Thymus (tissue), 11 donors: Measurements from ENCODE around the gene PCED1B. TPM values are rescaled to one million over a fixed set of nuclear protein-coding genes. Genes with fewer than 3 reads are reported as not detected.
"Not testable (repeated sequence)": the region's sequence is repeated elsewhere in the genome, so short reads cannot be mapped to it uniquely, and the experiment has no call there.

Experiments
- DNase-seq, 9 donors: peaks; one replicate each; pipeline ENCODE4 v3.0.0-alpha.2; 2013; ENCODE audit warnings: low spot score in 9 of 9, low read depth in 6 of 9, missing footprints in 1 of 9
- H3K27ac ChIP-seq, 2 donors: one replicate each; pipeline ENCODE4 v1.5.1; 2013; ENCODE audit warnings: control low read depth in 1 of 2, low read depth in 1 of 2, low read length in 1 of 2, mild to moderate bottlenecking in 1 of 2, moderate library complexity in 1 of 2
- H3K27me3 ChIP-seq, 2 donors: one replicate each; pipeline ENCODE4 v1.5.1; 2013; ENCODE audit warnings: low read length in 1 of 2; ENCODE audit not compliant: control insufficient read depth in 2 of 2, insufficient read depth in 1 of 2
- H3K36me3 ChIP-seq, 2 donors: one replicate each; pipeline ENCODE4 v1.5.1; 2013; ENCODE audit warnings: low read length in 1 of 2, mild to moderate bottlenecking in 1 of 2, moderate library complexity in 1 of 2; ENCODE audit not compliant: control insufficient read depth in 2 of 2, insufficient read depth in 2 of 2
- H3K4me1 ChIP-seq, 2 donors: one replicate each; pipeline ENCODE4 v1.5.1; 2013; ENCODE audit warnings: low read length in 2 of 2; ENCODE audit not compliant: control insufficient read depth in 2 of 2, insufficient read depth in 2 of 2
- H3K4me3 ChIP-seq, 2 donors: one replicate each; pipeline ENCODE4 v1.5.1; 2013; ENCODE audit warnings: low read length in 2 of 2, control low read depth in 1 of 2, mild to moderate bottlenecking in 1 of 2
- H3K9me3 ChIP-seq, 2 donors: one replicate each; pipeline ENCODE4 v1.5.1; 2013; ENCODE audit warnings: low read length in 1 of 2, mild to moderate bottlenecking in 1 of 2; ENCODE audit not compliant: control insufficient read depth in 2 of 2, insufficient read depth in 1 of 2
- WGBS: extraction: QIAGEN DNeasy Blood & Tissue Kit; methylation state at CpG from one replicate; pipeline ENCODE4 v1.1.7; 2013; 5-methylcytosine and 5-hydroxymethylcytosine counted together
- polyA plus RNA-seq: library from polyadenylated mRNA; stranded (reverse); fragments of 200-250 nt; gene quantifications from one replicate; pipeline ENCODE4 v1.2.3, GENCODE V29; 2013
- total RNA-seq: library from RNA; stranded (reverse); fragments of 120-200 nt; gene quantifications from one replicate; pipeline ENCODE4 v1.2.4, GENCODE V29; 2013
- donor health status: healthy.

The PCED1B gene
- total and polyA plus RNA-seq, 2 donors = 1.7 to 7.7 TPM

DNA sequence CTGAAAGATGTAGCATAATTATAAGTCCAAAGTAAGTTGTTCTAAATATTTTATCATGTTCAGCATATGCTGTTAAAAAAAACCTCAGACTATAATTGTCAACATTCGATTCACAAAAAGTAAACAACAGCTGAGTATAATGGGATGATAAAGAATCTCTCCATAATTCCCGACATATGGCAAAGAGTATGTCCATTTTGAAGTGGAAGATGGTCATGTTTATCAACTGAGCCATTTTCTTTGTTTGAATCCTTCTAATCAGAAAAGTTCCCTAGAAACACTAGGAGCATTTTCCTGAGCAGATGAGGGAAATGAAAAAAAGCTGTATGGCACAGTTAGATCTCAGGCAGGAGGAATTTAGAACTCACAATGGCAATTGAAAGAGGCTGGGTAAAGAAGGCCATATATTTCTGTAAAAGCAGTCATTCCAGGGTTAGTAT lies 192.4 kb downstream of the PCED1B start:
- DNase-seq = no peak
- WGBS = 92% methylated on average over 2 of the region's 2 CpGs
- Histone ChIP-seq H3K4me3 (no peak overlapping the region), H3K27me3 (no peaks in the 10 kb centered on the region), H3K9me3 (peaks cover 0 to 4% of the 10 kb centered on the region in 2 donors), H3K27ac (no peak overlapping the region), H3K36me3 (no peaks in the 10 kb centered on the region), H3K4me1 (peaks cover 3 to 10% of the 10 kb centered on the region in 2 donors)

DNA sequence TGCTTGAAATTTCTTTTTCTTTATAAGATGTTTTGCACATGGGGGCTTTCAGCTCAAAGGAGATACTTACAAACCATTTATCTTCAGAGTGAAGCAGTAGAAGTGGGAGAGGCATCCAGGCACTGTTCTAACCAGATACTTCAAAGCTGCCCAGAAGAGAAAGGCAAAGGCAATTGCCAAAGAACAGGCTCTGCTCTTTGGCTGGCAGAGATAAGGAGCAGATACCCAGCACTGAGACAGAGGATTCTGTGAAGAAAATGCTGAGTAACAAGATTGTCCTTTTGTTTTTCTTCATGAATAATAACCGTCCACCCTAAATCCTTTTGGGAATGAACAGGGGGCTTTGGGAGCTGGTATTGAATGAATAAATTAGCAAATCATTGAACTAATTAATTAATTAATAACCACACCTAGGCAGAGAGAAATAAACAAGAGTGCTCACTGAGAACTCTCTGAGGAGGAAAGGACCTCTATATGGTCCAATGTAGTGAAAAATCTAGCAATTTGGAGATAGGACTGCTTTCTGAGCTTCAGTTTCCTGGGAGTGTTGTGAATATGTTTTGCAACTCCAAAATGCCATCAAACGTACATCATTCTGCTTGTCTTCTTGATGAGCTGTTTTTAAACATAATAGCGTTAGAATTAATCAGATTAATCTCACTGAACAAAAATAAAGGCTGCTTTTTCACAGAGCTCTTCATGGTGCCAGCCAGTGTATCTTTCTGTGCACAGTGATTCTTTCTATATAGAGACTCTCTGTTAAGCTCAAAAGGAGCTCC lies 193.2 kb downstream of the PCED1B start:
- peaks cover 6 to 18% of the 10 kb centered on the region in 2 donors for H3K4me1 ChIP-seq
- no peak overlapping the region for H3K27ac ChIP-seq
- WGBS = 95% methylated on average over 3 of the region's 3 CpGs
- peaks cover 0 to 4% of the 10 kb centered on the region in 2 donors for H3K9me3 ChIP-seq
- no peak for DNase-seq
- no peaks in the 10 kb centered on the region for H3K27me3 ChIP-seq
- no peak overlapping the region for H3K4me3 ChIP-seq
- H3K36me3 ChIP-seq = no peaks in the 10 kb centered on the region

DNA sequence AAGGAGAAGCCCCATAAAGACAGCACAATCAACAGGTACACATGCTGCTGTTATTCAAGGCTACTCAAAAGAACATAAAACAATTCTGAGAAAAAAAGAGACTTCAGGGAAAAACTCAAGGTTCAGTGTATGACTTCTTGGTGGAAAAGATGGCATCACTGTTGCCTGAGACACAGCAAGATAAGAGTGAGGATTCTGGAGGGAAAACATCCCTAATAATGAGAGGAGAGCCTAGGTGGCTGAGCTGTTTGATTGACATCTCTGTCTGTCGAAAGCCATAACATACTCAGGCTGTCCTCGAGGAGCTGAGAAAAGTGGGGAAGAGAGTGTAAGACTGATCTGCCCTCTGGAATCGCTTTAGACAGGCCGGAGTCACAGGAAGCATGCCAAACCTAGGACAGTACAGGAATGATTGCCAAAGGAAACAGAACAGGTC lies 193.8 kb downstream of the PCED1B start:
- H3K27me3 ChIP-seq = no peaks in the 10 kb centered on the region
- H3K36me3 ChIP-seq = no peaks in the 10 kb centered on the region
- no peak overlapping the region for H3K4me3 ChIP-seq
- WGBS = 95% methylated on average over 4 of the region's 4 CpGs
- no peak for DNase-seq
- peaks cover 6 to 21% of the 10 kb centered on the region in 2 donors for H3K4me1 ChIP-seq
- peaks cover 0 to 4% of the 10 kb centered on the region in 2 donors for H3K9me3 ChIP-seq
- H3K27ac ChIP-seq = no peak overlapping the region

DNA sequence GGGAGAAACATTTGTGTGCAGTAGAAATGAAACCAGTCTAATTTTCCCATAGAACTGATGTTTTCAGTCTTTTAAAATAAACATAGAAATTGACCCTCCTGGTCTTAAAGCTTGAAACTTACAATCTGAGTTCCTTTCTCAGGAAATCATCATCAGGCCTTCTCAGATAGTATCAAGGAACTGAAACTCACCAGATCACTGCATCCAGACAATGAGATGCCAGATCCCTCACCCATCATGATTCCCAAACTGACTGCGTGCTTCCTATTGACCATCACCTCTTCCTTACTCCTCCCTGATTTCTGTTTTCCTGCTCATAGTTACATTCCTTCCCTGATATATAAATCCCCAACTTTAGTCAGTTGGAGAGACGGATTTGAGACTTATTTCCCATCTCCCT lies 195.3 kb downstream of the PCED1B start:
- Histone ChIP-seq H3K4me1 (peaks cover 6 to 21% of the 10 kb centered on the region in 2 donors), H3K36me3 (no peaks in the 10 kb centered on the region), H3K27me3 (no peaks in the 10 kb centered on the region), H3K4me3 (no peak overlapping the region), H3K27ac (no peak overlapping the region), H3K9me3 (no peaks in the 10 kb centered on the region)
- WGBS = 93% methylated on average over 2 of the region's 2 CpGs
- no peak for DNase-seq

DNA sequence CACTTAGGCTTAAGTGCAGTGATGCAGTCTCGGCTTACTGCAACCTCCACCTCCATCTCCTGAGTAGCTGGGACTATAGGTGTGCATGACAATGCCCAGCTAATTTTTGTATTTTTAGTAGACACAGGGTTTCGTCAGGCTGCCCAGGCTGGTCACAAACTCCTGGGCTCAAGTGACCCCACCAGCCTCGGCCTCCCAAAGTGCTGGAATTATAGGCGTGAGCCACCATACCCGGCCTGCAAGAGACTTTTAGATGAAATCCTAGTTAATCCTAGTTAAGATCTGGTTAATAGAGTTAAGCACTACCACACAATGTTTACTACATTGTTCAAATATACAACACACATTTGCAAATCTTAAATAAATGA lies 196.8 kb downstream of the PCED1B start:
- no peak for DNase-seq
- no peaks in the 10 kb centered on the region for H3K9me3 ChIP-seq
- peak overlapping the region; percentile 46 to 66 for H3K27ac ChIP-seq
- H3K4me1 ChIP-seq = peaks cover 6 to 17% of the 10 kb centered on the region in 2 donors
- no peaks in the 10 kb centered on the region for H3K36me3 ChIP-seq
- no peak overlapping the region for H3K4me3 ChIP-seq
- H3K27me3 ChIP-seq = no peaks in the 10 kb centered on the region
- 97% methylated on average over 5 of the region's 5 CpGs for WGBS

DNA sequence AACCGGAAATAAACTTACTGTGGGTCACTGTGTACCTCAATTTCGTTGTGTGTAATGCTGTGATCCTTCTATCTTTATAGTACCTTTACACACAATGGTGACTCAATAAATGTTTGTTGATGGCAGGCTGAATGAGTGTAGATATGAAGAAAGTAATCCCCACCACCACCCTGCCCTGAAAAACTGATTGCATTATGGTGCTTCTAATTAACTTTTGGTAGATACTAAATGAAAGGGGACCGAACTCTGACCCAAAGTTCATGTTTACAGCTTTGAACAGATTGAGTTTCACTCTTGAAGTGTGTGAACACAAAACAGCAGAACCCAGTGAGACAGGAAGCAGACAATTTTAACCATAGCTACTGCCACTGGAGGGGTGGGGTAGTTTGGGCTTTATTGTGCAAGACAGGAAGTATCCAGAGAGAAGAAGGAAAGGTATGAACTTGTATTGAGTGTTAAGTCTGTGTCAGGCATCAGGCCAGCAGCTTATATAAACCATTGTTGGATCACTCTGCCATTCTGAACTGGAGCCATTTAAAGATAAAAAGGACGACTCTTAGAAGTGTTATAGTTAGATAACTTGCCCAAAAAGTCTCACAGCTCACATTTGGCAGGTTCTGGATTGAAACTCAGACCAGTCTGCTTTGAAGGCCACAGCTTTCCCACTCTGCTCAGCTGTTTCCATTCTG lies 197.3 kb downstream of the PCED1B start:
- Histone ChIP-seq H3K27me3 (no peaks in the 10 kb centered on the region), H3K9me3 (no peaks in the 10 kb centered on the region), H3K4me3 (no peak overlapping the region), H3K4me1 (peaks cover 6 to 17% of the 10 kb centered on the region in 2 donors), H3K27ac (peak overlapping the region; percentile 74 to 94), H3K36me3 (no peaks in the 10 kb centered on the region)
- 34% methylated on average over 4 of the region's 4 CpGs for WGBS
- DNase-seq = peak; percentile 30 to 88 (median 59)

DNA sequence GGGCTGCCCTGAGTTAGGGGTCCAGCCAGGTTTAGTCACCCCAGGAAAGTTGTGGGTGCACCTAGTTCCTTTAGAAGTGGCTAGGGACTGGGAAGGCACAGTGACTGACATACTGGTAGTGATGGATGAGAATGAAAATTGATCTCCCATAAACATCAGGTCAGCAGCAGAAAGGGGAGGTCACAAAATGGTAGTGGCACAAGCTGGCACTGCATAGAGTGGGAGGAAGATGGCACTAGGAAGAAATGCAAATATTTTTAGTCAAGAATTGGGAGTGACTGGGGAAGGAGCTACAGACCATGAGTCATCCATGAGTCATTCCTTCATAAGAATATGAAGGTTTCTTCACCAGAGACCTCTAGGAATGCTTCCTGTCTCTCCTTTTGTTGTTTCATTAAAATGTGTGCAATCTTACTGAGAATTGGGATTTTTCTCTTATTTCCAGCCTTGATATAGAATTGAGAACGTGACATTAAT lies 198.6 kb downstream of the PCED1B start:
- no peak for DNase-seq
- Histone ChIP-seq H3K4me1 (peaks cover 6 to 17% of the 10 kb centered on the region in 2 donors), H3K4me3 (no peak overlapping the region), H3K27ac (no peak overlapping the region), H3K9me3 (no peaks in the 10 kb centered on the region), H3K36me3 (no peaks in the 10 kb centered on the region), H3K27me3 (no peaks in the 10 kb centered on the region)
- 93% methylated on average over 1 of the region's 1 CpG for WGBS

DNA sequence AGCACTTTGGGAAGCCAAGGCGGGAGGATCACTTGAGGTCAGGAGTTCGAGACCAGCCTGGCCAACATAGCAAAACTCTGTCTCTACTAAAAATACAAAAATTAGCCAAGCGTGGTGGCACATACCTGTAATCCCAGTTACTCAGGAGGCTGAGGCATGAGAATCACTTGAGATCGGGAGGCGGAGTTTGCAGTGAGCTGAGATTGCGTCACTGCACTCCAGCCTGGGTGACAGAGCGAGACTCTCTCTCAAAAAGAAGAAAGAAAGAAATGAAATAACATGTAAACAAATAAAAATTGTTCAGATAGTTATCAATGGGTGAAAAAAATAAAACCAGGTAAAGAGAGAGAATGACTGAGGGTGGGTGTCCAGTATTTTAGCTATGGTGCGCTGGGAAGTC lies 200.3 kb downstream of the PCED1B start:
- H3K27me3 ChIP-seq, H3K4me3 ChIP-seq, H3K27ac ChIP-seq, H3K9me3 ChIP-seq, H3K36me3 ChIP-seq, DNase-seq: not testable (repeated sequence)
- WGBS = 97% methylated on average over 8 of the region's 8 CpGs
- peaks cover 6 to 17% of the 10 kb centered on the region in 2 donors for H3K4me1 ChIP-seq
